GM18498 (cell line): ENCODE measurements around the gene EN1.

Source experiments
- ATAC-seq: cut with Tn5 transposase; IDR thresholded peaks from one replicate; pipeline ENCODE4 v1.9.1; 2021; ENCODE audit warnings: mild to moderate bottlenecking, moderate library complexity; ENCODE audit not compliant: unreplicated experiment

EN1 gene

GRCh38 chr2:118846953-118847761 lies at the start of gene EN1:
EN1 (minus strand) TSS chr2:118847648; CDS start chr2:118847167, 481 bp downstream.
- ATAC-seq, result no peak

DNA sequence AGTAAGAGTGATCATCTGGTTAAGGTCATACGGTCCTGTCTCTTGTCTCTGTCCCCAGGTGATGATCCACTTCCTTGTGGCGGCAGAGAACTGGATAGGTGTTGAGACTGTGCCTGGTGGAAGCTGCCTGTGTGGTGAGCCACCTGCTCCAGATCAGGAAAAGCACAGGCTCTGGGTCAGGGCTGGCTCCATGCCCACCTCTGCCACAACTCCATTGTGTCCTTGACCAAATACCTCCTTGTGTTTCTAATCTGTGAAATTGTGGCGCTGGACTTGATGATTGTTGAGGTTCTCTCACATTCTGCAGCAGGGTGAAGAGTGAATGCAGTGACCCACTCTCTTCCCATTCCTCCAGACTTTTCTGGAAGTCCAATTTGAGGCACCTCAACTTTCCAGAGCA lies 45.7 kb upstream of the EN1 start:
- no peak for ATAC-seq

DNA sequence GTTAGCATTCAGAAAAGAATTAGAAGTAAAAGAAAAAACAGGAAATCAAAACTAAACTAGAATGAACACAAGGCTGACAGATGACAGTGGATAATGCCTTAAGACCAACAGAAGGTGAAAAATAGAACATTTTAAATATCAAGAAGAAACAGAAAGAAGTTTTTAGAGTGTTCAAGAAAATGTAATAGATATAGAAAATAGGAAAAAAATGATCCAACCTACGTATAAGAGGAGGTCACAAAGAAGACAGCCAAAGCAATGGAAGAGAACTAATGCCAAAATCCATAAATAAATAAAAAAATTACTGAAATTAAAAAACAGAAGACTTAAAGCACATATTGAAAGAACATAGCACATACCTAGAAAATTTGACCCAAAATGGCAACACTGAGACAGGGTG lies 42.5 kb upstream of the EN1 start:
- ATAC-seq, result no peak

GRCh38 chr2:118883792-118884191 lies 36.3 kb upstream of the EN1 start:
- ATAC-seq, result no peak

GRCh38 chr2:118882693-118883336 lies 35.4 kb upstream of the EN1 start:
- ATAC-seq, result peak; percentile 82

DNA sequence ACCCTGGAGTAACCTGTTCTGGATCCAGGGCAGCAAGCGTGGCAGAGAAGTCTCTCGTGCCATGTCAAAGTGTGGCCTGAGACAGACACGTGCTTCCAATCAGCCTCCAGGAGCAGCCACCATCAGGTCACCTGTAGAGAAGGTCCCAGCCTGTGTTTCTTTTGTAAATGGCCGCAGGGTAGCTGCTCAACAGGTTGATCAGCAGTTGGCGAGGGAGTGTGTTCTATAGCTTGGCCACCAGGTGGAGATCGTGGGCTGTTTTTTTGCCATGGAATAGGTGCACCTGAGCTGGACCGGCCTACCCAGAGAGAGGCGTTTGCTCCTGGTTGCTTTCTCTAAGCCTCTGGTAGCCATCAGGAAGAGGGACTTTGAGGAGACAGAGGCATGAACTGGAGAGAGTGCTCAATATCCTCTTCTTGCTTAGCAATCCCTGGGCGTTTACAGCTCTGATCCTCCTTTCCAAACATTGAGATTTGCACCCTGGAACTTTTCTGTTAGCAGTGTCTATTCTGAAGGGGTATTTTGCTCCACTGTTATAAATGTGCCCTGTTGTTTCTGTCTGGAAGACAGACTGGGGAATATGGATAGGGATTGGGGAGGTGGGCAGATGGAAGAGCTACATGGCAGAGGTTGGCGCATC lies 34.2 kb upstream of the EN1 start:
- ATAC-seq, result peak; percentile 93

DNA sequence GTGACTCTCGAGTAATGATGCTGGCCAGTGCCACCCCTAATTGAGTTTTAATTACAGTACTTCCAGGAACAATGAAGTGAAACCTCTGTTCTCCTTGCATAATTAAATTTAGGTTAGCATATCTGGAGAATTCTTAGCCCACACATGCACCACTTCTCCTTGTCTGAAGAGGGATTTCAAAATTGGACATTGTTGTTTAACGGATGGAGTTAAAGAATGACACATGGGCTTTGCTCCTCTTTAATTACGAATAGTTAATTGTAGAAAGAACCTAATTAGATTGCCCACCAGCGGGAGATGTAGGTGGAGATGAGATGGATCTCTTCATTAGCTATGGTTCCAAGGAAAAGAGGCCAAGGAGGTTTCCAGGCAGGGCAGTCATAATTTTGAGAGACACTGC lies 33.1 kb upstream of the EN1 start:
- ATAC-seq, result no peak

DNA sequence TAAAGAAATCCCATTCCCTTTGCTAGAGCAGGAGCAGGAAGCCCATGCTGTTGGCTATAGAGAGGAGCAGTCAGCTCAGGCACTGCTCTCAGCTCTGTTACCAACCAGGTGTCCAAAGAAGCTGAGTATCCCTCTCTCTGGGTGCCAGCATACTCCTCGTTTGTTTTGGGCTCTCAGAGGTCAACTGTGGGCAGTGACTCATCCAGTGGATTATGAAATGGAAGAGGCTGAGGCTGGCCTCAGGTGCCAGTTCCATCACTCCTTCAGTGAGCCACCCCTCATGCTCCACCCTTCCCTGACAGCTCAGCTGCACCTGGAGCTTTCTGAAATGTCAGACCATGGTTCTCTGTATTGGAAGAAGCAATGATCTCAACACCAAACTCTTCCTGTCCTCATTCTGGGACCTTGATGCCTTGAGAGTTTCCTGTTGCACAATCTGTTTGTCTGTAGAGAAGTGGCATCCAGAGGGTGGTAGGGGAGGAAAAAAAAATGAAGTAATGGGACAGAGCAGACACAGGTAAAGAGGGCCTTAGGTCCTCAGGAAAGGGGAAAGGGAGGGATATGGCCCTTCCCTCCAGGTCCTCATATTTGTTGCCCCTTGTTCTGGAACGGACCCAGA lies 31.2 kb upstream of the EN1 start:
- no peak for ATAC-seq

GRCh38 chr2:118875318-118875717 lies 27.9 kb upstream of the EN1 start:
- ATAC-seq, result no peak

- ATAC-seq, result no peak
Observed at GRCh38 chr2:118874324-118874723, 26.9 kb upstream of the EN1 start.

DNA sequence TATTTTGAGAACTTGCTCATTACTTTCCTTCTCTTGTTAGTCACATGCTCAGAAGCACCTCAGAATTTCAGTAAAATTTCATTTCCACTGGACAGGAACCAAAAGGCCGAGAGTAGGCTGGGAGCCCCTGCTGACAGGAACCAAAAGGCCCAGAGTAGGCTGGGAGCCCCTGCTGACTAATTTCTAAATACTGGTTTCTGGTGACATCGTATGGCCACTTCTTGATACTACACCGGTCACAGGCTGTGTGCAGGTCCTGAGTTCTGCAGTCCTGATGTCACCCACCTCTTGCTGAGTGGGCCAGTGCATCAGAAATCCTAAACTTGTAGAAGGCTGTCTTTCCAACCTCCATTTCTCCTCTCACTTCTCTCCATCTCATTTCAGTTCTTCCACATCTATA lies 17.7 kb upstream of the EN1 start:
- ATAC-seq, result peak; percentile 98

GRCh38 chr2:118864207-118864606 lies 16.8 kb upstream of the EN1 start:
- no peak for ATAC-seq

- ATAC-seq, result no peak
Observed at GRCh38 chr2:118861731-118862130, 14.3 kb upstream of the EN1 start.

GRCh38 chr2:118861242-118861641 lies 13.8 kb upstream of the EN1 start:
- ATAC-seq, result no peak

DNA sequence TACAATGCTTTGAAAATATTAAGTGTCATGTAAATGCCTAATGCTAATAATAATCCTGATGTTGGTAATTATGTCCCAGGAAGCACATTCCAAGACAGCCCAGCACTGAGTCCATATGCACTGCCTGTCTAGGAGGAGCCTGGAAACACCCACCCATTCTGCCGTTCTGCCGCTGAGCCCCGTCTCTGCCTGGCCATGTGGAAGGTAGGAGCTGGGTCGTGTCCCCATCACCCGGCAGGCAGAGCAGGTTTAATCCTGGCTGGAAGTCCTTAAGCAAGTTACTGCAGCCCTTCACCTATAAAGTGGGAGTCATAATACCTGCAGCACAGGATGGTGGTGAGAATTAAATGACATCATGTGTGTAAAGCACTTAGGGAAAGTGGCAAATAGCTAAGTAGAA lies 13.1 kb upstream of the EN1 start:
- ATAC-seq, result no peak

DNA sequence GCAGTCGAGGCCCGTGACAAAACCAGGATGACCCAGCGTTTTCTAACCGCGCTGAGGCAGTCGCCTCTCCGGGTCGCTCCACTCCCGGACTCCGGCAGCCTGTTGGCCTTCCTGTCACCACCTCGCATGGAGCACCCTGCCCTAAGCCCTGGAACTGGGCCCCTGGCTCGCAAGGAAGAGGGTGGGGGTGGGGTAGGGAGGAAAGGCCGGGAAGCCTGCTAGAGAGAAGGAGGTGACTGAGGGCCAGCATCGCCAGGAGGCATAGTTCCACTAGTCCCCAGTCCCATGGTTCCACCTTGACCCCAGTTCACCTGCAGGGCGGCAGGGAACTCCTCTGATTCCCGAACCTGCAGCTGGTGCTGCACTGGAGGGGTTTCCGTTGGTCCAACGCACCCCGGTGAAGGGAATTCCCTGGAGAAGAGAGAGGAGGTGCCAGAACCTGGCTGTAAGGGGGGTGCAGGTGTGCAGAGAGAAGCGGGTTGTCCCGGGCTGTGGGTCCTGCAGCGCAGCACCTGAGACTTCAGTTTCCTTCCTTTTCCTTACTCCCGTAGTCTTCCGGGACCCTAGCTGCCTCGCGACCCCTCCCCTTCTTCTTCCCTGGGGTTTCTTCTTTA lies 11.8 kb upstream of the EN1 start:
- ATAC-seq, result no peak

GRCh38 chr2:118858485-118859156 lies 11.2 kb upstream of the EN1 start:
- no peak for ATAC-seq

DNA sequence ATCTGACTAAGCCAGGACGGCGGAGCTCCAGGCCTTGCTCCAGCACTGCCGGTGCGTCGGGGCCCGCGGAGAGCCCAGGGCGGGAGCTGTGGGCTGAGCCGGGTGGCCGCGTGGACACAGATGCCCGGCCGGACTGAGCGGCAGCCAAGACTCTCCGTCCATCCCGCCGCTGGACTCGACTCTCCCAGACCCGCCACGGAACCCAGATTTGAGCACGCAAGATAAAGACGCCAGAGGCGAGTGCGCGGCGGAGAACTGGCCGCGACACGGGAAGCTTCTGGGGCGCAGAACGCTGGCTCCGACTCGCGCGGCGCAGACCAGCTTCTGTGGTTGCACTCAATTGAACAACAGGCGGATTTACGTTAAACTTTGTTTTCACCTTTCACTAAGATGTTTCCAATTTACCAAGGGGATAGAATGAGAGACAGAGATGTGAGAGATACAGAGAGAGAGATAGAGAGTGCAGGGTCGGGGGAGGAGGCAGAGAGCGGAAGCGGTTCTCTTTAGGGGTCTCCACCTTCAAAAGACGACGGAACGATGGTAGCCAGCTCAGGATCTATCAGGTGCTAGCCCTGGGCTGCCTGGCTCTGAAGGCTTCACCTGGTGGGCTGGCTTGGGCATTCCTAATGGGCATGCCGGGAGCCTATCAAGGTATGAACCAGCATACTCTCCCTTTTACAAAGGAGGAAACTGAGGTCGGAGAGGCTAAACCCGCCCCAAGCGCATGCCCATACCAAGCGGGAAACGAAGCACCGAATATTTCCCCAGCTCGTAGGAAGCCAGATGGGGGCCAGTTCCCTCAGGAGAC lies 10.4 kb upstream of the EN1 start:
- no peak for ATAC-seq

- ATAC-seq, result no peak
Observed at GRCh38 chr2:118856978-118857676, 9.7 kb upstream of the EN1 start.
